Keratinocyte (primary cell): ENCODE measurements around the gene ZCCHC7.

Experiments
- EZH2 ChIP-seq: IDR thresholded peaks from one replicate; pipeline ENCODE4 v1.6.1; 2012; ENCODE audit warnings: inconsistent platforms, mild to moderate bottlenecking, low read length, moderate library complexity
- TF ChIP-seq, protein P1 (sequence below), 3 experiments: IDR thresholded peaks in 1 of 3; conservative IDR thresholded peaks in 1 of 3; optimal IDR thresholded peaks in 1 of 3; 2 replicates in 2 of 3; 3 replicates in 1 of 3; pipeline versions ENCODE3 to v1.5.1; 2011; ENCODE audit warnings: low read length in 3 of 3, mild to moderate bottlenecking in 3 of 3, moderate library complexity in 2 of 3, control low read depth in 1 of 3, inconsistent platforms in 1 of 3; ENCODE audit not compliant: insufficient read depth in 2 of 3; ENCODE audit errors: extremely low read depth in 1 of 3

DNA sequence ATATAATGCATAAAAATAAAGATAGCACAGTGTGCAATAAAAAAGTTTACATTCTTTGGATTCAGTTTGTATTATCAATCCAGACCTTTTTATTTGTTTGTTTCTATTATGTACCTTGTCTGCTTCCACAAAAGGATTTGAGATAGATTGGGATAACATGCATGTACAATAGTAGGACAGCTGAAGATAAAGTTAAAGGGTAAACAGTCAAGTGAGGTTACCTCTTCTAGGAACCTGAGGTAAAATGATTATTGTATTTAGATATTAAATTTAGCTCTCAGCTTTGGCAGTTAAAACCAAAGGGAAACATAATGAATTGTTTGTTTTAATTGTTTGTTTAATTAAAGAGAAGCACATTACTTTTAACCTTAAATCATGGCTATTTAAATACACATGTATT is 81.7 kb downstream of the ZCCHC7 start:
- TF ChIP-seq, protein P1, sequence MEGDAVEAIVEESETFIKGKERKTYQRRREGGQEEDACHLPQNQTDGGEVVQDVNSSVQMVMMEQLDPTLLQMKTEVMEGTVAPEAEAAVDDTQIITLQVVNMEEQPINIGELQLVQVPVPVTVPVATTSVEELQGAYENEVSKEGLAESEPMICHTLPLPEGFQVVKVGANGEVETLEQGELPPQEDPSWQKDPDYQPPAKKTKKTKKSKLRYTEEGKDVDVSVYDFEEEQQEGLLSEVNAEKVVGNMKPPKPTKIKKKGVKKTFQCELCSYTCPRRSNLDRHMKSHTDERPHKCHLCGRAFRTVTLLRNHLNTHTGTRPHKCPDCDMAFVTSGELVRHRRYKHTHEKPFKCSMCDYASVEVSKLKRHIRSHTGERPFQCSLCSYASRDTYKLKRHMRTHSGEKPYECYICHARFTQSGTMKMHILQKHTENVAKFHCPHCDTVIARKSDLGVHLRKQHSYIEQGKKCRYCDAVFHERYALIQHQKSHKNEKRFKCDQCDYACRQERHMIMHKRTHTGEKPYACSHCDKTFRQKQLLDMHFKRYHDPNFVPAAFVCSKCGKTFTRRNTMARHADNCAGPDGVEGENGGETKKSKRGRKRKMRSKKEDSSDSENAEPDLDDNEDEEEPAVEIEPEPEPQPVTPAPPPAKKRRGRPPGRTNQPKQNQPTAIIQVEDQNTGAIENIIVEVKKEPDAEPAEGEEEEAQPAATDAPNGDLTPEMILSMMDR (optimal IDR thresholded peaks at IDR 0.05 in 1 of 3, IDR thresholded peaks at IDR 0.05 in 1 of 3, conservative IDR thresholded peaks at IDR 0.05 in 1 of 3; ENCODE audit: extremely low read depth in 1 of 3, insufficient read depth in 2 of 3, low read length in 3 of 3) = no peak
- TF ChIP-seq EZH2 = no peak
